ENCODE results near the gene KAT6B.

The KAT6B gene

DNA sequence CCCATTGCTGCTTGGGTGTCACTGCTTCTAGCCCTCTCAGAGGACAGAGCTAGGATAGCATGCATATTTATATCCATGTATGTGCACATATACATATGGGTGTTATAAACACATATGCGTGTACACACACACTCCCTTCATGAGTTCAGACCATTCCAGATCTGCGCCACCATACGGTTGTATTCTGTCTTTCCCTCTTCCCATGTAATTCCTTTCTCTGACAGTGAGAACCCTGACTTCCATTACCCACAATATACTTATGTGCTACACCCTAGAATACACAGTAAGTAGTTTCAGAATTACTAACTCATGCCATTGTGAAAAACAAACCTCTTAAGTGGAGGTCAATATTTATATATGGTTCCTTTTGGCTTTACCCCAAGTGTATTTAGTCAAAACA, 168.5 kb downstream of the KAT6B start:
- no peak for DNase-seq

- no peak for DNase-seq
Measured at GRCh38 chr10:74995806-74996205, 169.4 kb downstream of the KAT6B start.

DNA sequence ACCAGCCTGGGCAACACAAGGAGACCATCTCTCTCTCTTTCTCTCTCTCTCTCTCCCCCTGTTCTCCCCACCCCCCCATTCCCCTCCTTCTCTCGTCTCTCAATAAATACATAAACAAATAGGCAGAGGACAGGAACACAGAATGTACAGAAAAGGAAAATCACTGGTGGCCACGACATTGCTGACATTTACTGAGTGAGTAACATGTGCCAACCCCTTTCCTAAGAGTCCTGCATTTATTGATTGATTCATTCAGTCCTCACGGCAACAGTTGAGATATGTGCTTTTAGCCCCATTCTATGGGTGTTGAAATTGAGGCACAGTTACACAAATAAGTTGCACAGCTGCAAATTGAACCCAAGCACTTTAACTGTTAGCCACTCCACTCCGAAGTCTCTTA, 170.8 kb downstream of the KAT6B start:
- no peak for DNase-seq

GRCh38 chr10:75000748-75001321, 174.4 kb downstream of the KAT6B start:
- no peak for DNase-seq

- DNase-seq = no peak
Measured at GRCh38 chr10:75001715-75002350, 175.4 kb downstream of the KAT6B start.

DNA sequence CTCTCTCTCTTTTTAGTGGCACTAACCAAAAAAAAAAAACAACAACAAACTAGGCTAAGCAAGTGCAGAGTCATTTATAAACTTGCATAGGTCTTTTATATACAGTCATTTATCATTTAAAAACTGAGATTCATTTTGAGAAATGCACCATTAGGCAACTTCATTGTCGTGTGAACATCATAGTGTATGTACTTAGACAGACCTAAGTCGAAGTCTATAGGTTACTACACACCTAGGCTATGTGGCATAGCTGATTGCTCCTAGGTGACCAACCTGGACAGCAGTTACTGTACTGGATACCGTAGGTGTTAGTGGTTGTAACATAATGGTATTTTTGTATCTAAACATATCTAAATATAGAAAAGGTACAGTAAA, 175.9 kb downstream of the KAT6B start:
- no peak for DNase-seq

DNA sequence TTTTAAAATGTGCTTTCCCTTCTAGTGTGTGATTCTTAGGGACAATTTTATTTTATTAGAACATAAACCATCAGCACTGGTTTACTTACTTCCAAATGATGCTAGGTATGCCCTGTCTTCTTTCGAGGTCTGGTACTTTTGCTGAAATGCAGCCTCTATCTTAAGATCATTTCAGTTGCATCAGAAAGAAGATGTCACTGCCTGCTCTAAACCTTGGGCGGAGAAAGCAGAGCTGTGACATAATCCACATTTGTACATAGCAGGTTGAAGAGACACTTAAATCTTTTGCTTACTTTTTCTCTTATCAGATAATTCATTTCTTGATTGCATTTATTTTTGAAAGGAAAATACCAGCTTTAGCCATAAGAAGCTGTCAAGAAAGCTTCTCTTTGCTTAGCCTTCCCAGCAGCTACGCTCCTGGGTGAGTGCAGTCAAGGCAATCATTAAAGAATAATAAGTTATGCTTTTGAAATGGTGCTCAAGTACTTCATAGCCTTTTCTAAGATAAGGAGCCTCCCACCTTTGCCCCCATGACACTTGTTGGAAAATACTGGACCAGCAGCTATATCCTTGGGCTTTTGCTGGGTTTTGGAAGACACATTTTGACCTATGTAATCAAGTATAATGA, 176.7 kb downstream of the KAT6B start:
- no peak for DNase-seq

- DNase-seq = no peak
Measured at GRCh38 chr10:75003891-75004290, 177.5 kb downstream of the KAT6B start.

DNA sequence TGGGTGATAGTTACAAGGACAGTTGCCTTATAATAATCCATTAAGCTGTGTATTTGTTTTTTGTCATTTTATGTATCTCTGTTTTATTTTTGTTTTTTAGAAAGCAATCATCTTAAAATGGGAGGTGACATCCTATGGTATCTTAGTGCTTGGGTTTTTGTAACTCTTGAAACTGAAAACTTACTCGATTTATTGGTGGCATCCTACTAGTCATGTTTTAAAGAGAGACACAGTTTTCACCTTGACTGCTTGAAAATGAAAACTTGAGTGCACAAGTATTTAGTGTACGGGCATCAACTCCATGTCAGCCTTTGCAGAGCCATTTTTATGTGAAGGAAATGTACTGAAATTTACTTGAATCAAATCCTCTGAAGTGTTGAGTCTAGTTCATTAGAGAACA, 181.2 kb downstream of the KAT6B start:
- no peak for DNase-seq

- DNase-seq = no peak
Measured at GRCh38 chr10:75008952-75009351, 182.6 kb downstream of the KAT6B start.

DNA sequence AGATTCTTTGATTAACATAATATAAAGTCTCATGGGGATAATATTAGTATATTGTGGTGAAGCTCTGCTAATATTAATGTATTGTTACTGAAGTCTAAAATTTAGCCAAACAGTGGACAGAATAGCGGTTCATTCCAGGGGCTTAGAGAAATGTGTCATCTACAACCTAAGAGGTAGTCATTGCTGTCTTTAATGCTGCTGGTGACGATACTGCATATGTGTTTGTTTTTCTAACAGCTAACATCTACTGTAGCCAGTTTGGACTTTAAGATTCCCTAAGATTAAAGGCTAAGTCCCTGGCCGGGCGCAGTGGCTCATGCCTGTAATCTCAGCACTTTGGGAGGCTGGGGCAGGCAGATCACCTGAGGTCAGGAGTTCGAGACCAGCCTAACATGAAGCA, 183.0 kb downstream of the KAT6B start:
- no peak for DNase-seq

DNA sequence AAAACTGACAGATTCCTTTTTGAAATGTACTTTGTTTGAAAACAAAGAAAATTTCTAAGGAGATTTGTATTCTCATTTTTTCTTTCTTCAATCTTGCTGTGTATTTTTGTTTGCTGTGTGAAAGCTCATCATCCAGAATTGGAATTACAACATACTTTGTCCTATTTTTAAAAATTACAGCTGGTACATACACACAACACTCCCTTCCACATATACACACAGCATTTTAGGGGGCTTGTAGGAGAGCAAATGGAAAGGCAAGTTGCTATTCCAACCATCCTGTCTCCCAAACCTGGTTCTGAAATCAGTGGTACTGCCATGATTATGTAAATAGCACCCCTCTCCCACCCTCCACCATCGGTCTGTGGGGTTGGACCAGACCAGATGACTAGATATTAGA, 184.0 kb downstream of the KAT6B start:
- no peak for DNase-seq

DNA sequence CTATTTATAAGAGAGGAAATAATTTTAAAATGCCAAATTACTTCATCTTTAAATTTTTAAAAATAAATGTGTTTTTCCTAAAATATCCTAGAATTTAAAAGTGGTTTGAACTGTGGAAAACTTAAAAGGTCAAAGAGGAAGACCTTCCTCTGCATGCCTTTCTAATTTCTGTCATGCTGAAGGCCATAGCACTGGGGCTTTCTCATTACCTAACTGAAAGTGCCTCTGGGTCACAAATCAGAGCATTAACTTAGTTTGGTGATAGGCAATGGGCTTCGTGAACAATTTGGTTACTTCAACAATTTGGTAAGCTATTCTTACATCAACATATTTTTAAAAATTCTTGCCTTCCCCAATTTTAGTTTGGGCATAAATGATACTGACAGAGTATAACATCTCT, 184.8 kb downstream of the KAT6B start:
- no peak for DNase-seq

- DNase-seq = no peak
Measured at GRCh38 chr10:75012471-75012870, 186.1 kb downstream of the KAT6B start.

- DNase-seq = no peak
Measured at GRCh38 chr10:75013007-75013406, 186.6 kb downstream of the KAT6B start.

DNA sequence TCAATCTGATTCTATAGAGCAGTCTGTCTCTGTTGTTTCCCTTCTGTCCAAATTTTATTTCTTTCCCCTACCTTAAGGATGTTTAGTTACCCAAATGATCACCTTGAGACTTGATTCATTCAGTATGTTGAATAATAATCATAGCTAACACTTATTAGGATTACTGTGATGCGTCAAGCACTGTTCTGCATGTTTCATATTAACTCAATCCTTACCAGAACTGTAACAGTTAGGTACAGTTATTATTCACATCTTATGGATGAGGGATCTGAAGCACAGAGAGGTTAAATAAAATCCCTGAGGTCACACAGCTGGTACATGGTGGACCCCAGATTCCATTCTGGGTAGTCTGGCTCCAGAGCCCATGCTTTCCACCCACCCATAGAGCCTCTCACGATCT, 187.1 kb downstream of the KAT6B start:
- DNase-seq = no peak

DNA sequence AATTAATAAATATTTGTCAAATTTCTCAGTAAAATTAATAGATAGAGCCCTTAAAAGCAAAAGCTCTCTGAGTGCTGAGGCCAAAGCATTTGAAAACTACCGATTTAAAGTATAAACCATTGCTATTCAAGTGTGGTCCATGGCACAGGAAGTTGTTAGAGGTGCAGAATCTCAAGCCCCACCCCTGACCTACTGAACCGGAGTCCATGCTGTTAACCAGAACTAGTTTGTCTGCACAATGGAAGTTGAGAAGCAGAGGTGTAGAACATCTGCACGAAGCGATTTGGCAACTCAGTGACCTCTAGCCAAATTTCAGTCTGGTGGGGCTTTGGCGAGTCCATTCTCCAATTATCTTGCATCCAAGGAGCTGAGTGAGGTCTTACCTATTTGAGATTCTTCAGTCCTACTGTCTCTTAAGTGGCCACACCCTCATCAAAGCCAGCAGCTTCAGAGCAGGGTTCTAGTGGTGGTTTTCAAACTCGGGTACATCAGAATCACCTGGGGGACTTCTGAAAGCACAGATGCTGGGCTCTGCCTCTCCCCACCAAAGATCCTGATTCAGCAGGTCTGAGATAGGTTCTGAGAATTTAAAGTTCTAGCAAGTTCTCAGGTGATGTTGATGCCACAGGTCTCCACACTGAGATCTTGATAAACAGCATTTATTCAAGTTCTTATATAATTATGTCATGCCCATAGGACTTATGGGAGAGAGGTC, 188.3 kb downstream of the KAT6B start:
- DNase-seq = no peak

- no peak for DNase-seq
Measured at GRCh38 chr10:75015442-75015841, 189.0 kb downstream of the KAT6B start.

DNA sequence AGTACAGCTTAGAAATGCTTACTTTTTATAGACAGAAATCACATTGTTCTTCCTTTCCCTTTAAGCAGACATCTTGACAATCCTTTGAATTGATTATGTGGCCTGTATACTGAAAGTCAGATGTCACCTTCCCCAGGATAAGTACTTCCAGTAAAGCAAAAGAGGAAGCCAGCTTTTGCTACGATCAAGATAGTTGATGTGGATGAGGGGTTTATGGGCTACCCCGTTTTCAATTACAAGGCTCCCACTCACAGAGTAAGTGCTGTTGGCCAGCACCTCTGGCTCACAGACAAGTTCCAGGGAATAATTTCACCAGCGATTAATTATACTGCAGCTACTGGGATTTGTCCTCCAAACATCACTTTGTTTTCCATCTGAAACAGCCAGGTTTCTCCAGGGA, 189.9 kb downstream of the KAT6B start:
- peak; percentile 35 for DNase-seq

DNA sequence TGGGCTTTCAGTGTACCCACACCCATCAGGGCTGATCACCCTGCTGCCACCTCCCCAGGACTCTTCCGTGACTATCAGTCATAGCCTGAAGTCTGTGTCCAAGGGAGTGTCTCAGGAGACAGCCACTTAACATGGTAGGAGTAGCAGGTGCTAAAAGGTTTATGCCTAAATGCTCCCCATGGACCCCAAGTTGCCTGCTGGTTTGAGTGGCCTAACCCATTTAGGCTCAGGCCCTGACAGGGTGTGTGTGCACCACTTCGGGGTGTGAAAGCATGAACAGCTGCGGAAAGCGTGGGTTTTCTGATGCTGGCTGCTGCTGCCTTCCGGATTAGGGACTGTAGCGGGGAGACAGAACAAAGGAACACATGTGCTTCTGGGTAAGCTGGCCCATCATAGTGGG, 191.9 kb downstream of the KAT6B start:
- DNase-seq = no peak

- peak; percentile 53 for DNase-seq
Measured at GRCh38 chr10:75018686-75019307, 192.4 kb downstream of the KAT6B start.

- DNase-seq = no peak
Measured at GRCh38 chr10:75019370-75019769, 193.0 kb downstream of the KAT6B start.

DNA sequence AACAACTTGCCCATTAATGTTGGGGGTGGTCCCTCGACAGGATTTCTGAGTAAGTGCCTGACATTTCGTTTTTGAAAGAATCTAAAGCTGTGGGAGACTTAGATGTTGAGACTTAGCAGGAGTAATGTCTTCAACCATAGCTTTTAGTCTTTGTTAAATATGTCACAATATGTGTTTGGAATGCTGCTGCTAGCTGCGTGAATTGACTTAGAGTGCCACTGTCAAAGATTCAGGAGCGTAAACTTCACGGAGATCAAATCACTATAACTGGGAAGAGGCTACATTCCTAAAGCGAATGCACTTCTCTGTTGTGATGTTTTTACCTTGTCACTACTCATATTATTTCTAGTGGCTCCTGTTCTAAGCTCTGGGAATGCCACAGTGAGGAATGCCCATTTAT, 193.8 kb downstream of the KAT6B start:
- no peak for DNase-seq
